ENCODE measurements around the gene SENP5. TPM values are rescaled to one million over a fixed set of nuclear protein-coding genes. Genes with fewer than 3 reads are reported as not detected.

SENP5 gene
- total RNA-seq, 1 experiment from 2014 or later: 52.3 TPM

DNA sequence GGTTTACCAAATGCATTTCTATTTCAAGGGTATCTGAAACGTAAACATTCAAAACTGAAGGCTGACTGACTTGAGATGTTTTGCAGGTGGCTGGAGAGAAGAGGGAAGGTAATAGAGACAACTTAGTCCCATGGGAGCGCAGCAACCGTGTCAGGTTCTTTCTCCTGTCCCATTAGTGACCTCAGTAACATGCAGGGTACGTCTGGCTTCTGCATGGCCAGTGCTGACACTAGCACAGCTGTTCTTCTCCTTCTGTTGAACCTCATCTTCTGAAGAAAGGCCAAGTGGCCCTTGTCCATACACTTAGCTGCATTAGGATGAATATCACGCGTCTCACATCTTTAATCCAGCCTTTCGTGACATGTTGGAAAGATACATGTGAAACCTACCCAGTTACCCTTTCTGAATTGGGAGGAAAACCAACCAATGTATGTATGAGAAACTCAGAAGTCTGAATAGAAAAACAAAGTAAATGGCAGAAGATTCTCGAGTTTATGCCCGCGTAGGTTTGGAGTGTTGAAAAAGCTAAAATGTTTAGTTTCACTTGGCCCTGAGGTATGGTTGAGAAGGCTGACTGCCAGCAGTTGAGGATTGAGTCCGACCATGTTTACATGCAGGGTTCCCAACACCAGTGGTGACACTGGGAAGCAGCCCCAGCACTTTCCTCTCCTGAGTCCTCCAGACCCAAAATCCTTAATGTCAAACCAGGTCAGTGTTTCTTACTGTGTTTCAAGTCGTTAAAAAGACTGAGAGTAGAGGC, 64.3 kb downstream of the SENP5 start:
- Histone ChIP-seq H3F3A (ENCODE audit: insufficient read depth, low read depth) (peaks cover 61% of the 10 kb centered on the region; the same call in 1 of the 2 replicates), H3K27ac (no peak overlapping the region), H3K9me2 (ENCODE audit: insufficient read depth) (no peaks in the 10 kb centered on the region), H3K36me3 (ENCODE audit: low read depth) (peaks cover 49% of the 10 kb centered on the region), H4K20me1 (ENCODE audit: insufficient read depth) (0 out of 2 replicates have a peak, but pooled peaks cover 3% of the 10 kb centered on the region), H3K9me3 (ENCODE audit: insufficient read depth, low read depth) (no peaks in the 10 kb centered on the region), H3K4me3 (no peak overlapping the region), H2AFZ (no peak overlapping the region), H3K27me3 (ENCODE audit: insufficient read depth, low read depth) (no peaks in the 10 kb centered on the region), H3K4me2 (no peak overlapping the region), H3K79me2 (ENCODE audit: low read depth) (no peaks in the 10 kb centered on the region), H3K4me1 (replicated peaks; ENCODE audit: insufficient read depth) (no peaks in the 10 kb centered on the region)
- ChIA-PET CTCF (no interaction called here), POLR2A (ENCODE audit: unreplicated experiment) (no interaction called here)
- TF ChIP-seq EZH2 (IDR thresholded peaks at IDR 0.05; ENCODE audit: low read depth): no peak
- TF ChIP-seq, protein P1, sequence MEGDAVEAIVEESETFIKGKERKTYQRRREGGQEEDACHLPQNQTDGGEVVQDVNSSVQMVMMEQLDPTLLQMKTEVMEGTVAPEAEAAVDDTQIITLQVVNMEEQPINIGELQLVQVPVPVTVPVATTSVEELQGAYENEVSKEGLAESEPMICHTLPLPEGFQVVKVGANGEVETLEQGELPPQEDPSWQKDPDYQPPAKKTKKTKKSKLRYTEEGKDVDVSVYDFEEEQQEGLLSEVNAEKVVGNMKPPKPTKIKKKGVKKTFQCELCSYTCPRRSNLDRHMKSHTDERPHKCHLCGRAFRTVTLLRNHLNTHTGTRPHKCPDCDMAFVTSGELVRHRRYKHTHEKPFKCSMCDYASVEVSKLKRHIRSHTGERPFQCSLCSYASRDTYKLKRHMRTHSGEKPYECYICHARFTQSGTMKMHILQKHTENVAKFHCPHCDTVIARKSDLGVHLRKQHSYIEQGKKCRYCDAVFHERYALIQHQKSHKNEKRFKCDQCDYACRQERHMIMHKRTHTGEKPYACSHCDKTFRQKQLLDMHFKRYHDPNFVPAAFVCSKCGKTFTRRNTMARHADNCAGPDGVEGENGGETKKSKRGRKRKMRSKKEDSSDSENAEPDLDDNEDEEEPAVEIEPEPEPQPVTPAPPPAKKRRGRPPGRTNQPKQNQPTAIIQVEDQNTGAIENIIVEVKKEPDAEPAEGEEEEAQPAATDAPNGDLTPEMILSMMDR (conservative IDR thresholded peaks at IDR 0.05): no peak
- no TSS peak for BruUV-seq (replicated peaks)
- intact Hi-C loops (cut with micrococcal nuclease; ENCODE audit: unreplicated experiment): no loop called here
- DNase-seq: no peak

DNA sequence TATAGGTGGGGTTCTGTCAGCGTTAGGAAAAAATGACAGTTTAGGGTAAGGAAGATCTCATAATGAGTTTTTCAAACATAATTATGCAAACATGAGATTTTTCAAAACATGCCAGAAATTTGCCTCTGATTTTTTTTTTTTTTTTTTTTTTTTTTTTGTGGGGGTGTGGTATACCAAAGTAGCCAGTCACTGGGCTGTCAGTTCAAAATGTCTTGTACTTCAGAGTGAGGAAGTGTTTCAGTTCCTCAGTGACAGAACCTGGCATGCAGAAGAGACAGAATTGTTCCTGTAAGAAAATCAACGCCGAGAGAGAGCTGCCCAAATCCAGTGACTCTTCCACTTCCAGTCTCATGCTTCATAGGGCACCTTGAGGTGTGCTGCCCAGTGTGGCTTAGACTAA, 64.9 kb downstream of the SENP5 start:
- DNase-seq: no peak
- Histone ChIP-seq H3K9me2 (ENCODE audit: insufficient read depth) (no peaks in the 10 kb centered on the region), H3F3A (ENCODE audit: insufficient read depth, low read depth) (peaks cover 64% of the 10 kb centered on the region; the same call in 1 of the 2 replicates), H4K20me1 (ENCODE audit: insufficient read depth) (peaks cover 6% of the 10 kb centered on the region; the same call in 1 of the 2 replicates), H3K79me2 (ENCODE audit: low read depth) (0 out of 2 replicates have a peak, but pooled peaks cover 6% of the 10 kb centered on the region), H3K27ac (no peak overlapping the region), H3K36me3 (ENCODE audit: low read depth) (peaks cover 54% of the 10 kb centered on the region), H2AFZ (no peak overlapping the region), H3K4me1 (replicated peaks; ENCODE audit: insufficient read depth) (no peaks in the 10 kb centered on the region), H3K4me3 (no peak overlapping the region), H3K4me2 (no peak overlapping the region), H3K27me3 (ENCODE audit: insufficient read depth, low read depth) (no peaks in the 10 kb centered on the region), H3K9me3 (ENCODE audit: insufficient read depth, low read depth) (no peaks in the 10 kb centered on the region)
- BruUV-seq (replicated peaks): no TSS peak
- CTCF ChIA-PET: no interaction called here
- POLR2A ChIA-PET (ENCODE audit: unreplicated experiment): no interaction called here
- TF ChIP-seq, protein P1 (conservative IDR thresholded peaks at IDR 0.05): no peak
- TF ChIP-seq EZH2 (IDR thresholded peaks at IDR 0.05; ENCODE audit: low read depth): no peak
- intact Hi-C loops (cut with micrococcal nuclease; ENCODE audit: unreplicated experiment): no loop called here

DNA sequence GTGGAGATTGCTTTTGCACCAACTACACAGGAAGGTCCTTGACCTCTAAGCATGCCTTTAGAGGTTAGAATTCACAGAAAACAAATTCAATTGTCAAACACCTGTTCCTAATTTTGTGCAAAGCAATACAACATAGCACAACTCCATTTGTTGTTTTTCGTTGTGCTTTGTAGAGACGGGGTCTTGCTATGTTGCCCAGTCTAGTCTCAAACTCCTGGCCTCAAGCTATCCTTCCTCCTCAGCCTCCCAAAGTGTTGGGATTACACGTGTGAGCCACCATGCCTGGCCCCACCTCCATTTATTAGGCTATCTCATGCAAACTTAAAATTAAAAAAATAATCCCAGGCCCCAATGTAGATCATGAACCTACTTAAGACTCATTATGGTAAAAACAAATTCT, 68.6 kb downstream of the SENP5 start:
- intact Hi-C loops (cut with micrococcal nuclease; ENCODE audit: unreplicated experiment): no loop called here
- Histone ChIP-seq H3K27me3 (ENCODE audit: insufficient read depth, low read depth) (no peaks in the 10 kb centered on the region), H3K27ac (no peak overlapping the region), H3K9me2 (ENCODE audit: insufficient read depth) (no peaks in the 10 kb centered on the region), H3K36me3 (ENCODE audit: low read depth) (peaks cover 61% of the 10 kb centered on the region), H3F3A (ENCODE audit: insufficient read depth, low read depth) (peaks cover 85% of the 10 kb centered on the region; the same call in 1 of the 2 replicates), H3K4me3 (no peak overlapping the region), H2AFZ (no peak overlapping the region), H3K4me2 (no peak overlapping the region), H4K20me1 (ENCODE audit: insufficient read depth) (peaks cover 23% of the 10 kb centered on the region), H3K4me1 (replicated peaks; ENCODE audit: insufficient read depth) (peaks cover 12% of the 10 kb centered on the region), H3K9me3 (ENCODE audit: insufficient read depth, low read depth) (no peaks in the 10 kb centered on the region), H3K79me2 (ENCODE audit: low read depth) (peaks cover 36% of the 10 kb centered on the region)
- ChIA-PET CTCF (no interaction called here), POLR2A (ENCODE audit: unreplicated experiment) (no interaction called here)
- no peak for TF ChIP-seq EZH2 (IDR thresholded peaks at IDR 0.05; ENCODE audit: low read depth)
- TF ChIP-seq, protein P1 (conservative IDR thresholded peaks at IDR 0.05): no peak
- BruUV-seq (replicated peaks): TSS peak; percentile 21
- DNase-seq: no peak
